Hepatocyte (in vitro differentiated cells): Measurements from ENCODE around the gene DOK5.

Experiments
- CTCF ChIP-seq: fragments of 200-600 bp; sonication (generic); IDR thresholded peaks from 2 replicates; pipeline ENCODE4 v1.5.1; 2016; ENCODE audit warnings: antibody characterized with exemption, mild to moderate bottlenecking; ENCODE audit not compliant: poor library complexity
- EZH2 ChIP-seq: fragments of 200-600 bp; sonication (generic); IDR thresholded peaks from 2 replicates; pipeline ENCODE4 v1.6.1; 2016; ENCODE audit warnings: antibody characterized with exemption, mild to moderate bottlenecking, borderline replicate concordance
- EZH2phosphoT487 ChIP-seq: fragments of 200-600 bp; sonication (generic); IDR thresholded peaks from one replicate; pipeline ENCODE4 v1.6.1; 2018; ENCODE audit warnings: antibody characterized with exemption, mild to moderate bottlenecking, low read depth, moderate library complexity; ENCODE audit not compliant: unreplicated experiment, severe bottlenecking

- TF ChIP-seq CTCF (no peak), EZH2 (no peak), EZH2phosphoT487 (no peak)
Measured at GRCh38 chr20:54476169-54477009, 996 bp downstream of the DOK5 start.
